K562 (cell line): ENCODE measurements around the gene YBX3. TPM values are rescaled to one million over a fixed set of nuclear protein-coding genes. Genes with fewer than 3 reads are reported as not detected.
A peak's percentile ranks its signal among the peaks of the same experiment; 100 is the strongest.

Experiments used
- E2F1 ChIP-seq: sonication (generic); formaldehyde crosslinking; IDR thresholded peaks from 2 replicates; pipeline ENCODE4 v1.8.1; 2023; ENCODE audit warnings: mild to moderate bottlenecking, missing genetic modification reagents, moderate library complexity
- ETS1 ChIP-seq: conservative IDR thresholded peaks from 2 replicates; pipeline ENCODE4 v1.6.1; 2011; ENCODE audit warnings: low read depth, mild to moderate bottlenecking, low read length; ENCODE audit not compliant: control insufficient read depth
- HDAC1 ChIP-seq, 2 experiments: fragments of 450-650 bp; IDR thresholded peaks; 2 replicates each; pipeline ENCODE4 v1.6.1; 2016 to 2017; ENCODE audit warnings: inconsistent platforms in 1 of 2, mild to moderate bottlenecking in 1 of 2, moderate library complexity in 1 of 2
- MIER1 ChIP-seq: fragments of 450-650 bp; IDR thresholded peaks from 2 replicates; pipeline ENCODE4 v1.6.1; 2016; ENCODE audit warnings: antibody characterized with exemption, mild to moderate bottlenecking, low read depth
- NFIC ChIP-seq: fragments of 450-650 bp; IDR thresholded peaks from 2 replicates; pipeline ENCODE4 v1.6.1; 2017; ENCODE audit warnings: mild to moderate bottlenecking, inconsistent platforms
- NKRF ChIP-seq: fragments of 450-650 bp; IDR thresholded peaks from 2 replicates; pipeline ENCODE4 v1.6.1; 2016; ENCODE audit warnings: borderline replicate concordance
- NR2C1 ChIP-seq, 2 experiments: fragments of 450-650 bp; IDR thresholded peaks; 2 replicates each; pipeline ENCODE4 v1.6.1; 2017; ENCODE audit warnings: mild to moderate bottlenecking in 2 of 2, antibody characterized with exemption in 1 of 2, inconsistent platforms in 1 of 2, missing compliant biosample characterization in 1 of 2, missing genetic modification characterization in 1 of 2
- REST ChIP-seq, 2 experiments: fragments of 450-650 bp; formaldehyde crosslinking in 1 of 2; IDR thresholded peaks; 2 replicates each; pipeline versions ENCODE4 v1.4.0 to v1.6.1; 2014 to 2020; ENCODE audit warnings: mild to moderate bottlenecking in 2 of 2, borderline replicate concordance in 1 of 2, low read depth in 1 of 2
- SRF ChIP-seq, 2 experiments: fragments of 250-450, 450-650 bp in 1 of 2; sonication (Bioruptor Pico) in 1 of 2; sonication (generic) in 1 of 2; formaldehyde crosslinking; IDR thresholded peaks; 2 replicates each; pipeline versions ENCODE4 v1.5.0 to v1.5.1; 2020 to 2022; ENCODE audit warnings: mild to moderate bottlenecking in 1 of 2, missing genetic modification reagents in 1 of 2
- ZBTB1 ChIP-seq: sonication (generic); formaldehyde crosslinking; IDR thresholded peaks from 2 replicates; pipeline ENCODE4 v1.8.1; 2023; ENCODE audit warnings: missing genetic modification reagents, low read depth, mild to moderate bottlenecking, borderline replicate concordance
- ZBTB7A ChIP-seq: IDR thresholded peaks from 2 replicates; pipeline ENCODE4 v1.6.1; 2011; ENCODE audit warnings: low read depth, mild to moderate bottlenecking, low read length, moderate library complexity, borderline replicate concordance; ENCODE audit not compliant: control insufficient read depth
- ZBTB8A ChIP-seq: fragments of 450-650 bp; IDR thresholded peaks from 2 replicates; pipeline ENCODE4 v1.6.1; 2018; ENCODE audit warnings: mild to moderate bottlenecking, moderate library complexity; ENCODE audit not compliant: partially characterized antibody
- ZNF311 ChIP-seq: fragments of 250-450 bp; sonication (Bioruptor Pico); IDR thresholded peaks from 2 replicates; pipeline ENCODE4 v1.4.0; 2020; ENCODE audit warnings: mild to moderate bottlenecking, moderate library complexity
- ZSCAN29 ChIP-seq: fragments of 450-650 bp; IDR thresholded peaks from 2 replicates; pipeline ENCODE4 v1.6.1; 2017
- polyA plus RNA-seq, 8 experiments: library from polyadenylated mRNA; depleted of rRNA in 4 of 8; stranded (reverse) in 5 of 8; unstranded in 3 of 8; fragments of >200 nt; fragmentation: Nextera tagmentation in 2 of 8; fragmentation: Illumina TruSeq in 1 of 8; extraction: Ambion mirVana in 2 of 8; extraction: Trizol in 1 of 8; gene quantifications; 2 replicates each; pipeline versions ENCODE4 v1.2.1 to v1.2.3, GENCODE V29; 2011 to 2014; ENCODE audit warnings: inconsistent platforms in 1 of 8, missing spikeins in 1 of 8
- total RNA-seq, 7 experiments: library from RNA; depleted of rRNA in 6 of 7; stranded (reverse); fragments of >200 nt in 6 of 7; fragmentation: Illumina TruSeq in 2 of 7; extraction: Trizol in 2 of 7; gene quantifications; 2 replicates each; pipeline versions ENCODE4 v1.2.1 to v1.2.3, GENCODE V29; 2011 to 2021; ENCODE audit warnings: low replicate concordance in 1 of 7

The YBX3 gene
- total and polyA plus RNA-seq, 9 of the 15 experiments (the other 6 are each of a cell fraction or from before 2014, with no cell fraction given), result 47.0 to 239 (median 81.5) TPM

GRCh38 chr12:10722502-10722904 is 620 bp downstream of the YBX3 start (continued):
- no peak for TF ChIP-seq SRF (CRISPR knock-in tag; IDR thresholded peaks at IDR 0.05)
- TF ChIP-seq ZBTB7A, result peak; percentile 52; the same call in 1 of the 2 replicates
- TF ChIP-seq MIER1, result no peak
- TF ChIP-seq REST (IDR thresholded peaks at IDR 0.05; ENCODE audit: borderline replicate concordance), result no peak
- no peak for TF ChIP-seq REST (CRISPR knock-in tag; IDR thresholded peaks at IDR 0.05; ENCODE audit: low read depth)
- TF ChIP-seq NR2C1 (IDR thresholded peaks at IDR 0.05), result no peak
- no peak for TF ChIP-seq NR2C1 (tag; IDR thresholded peaks at IDR 0.05)
- no peak for TF ChIP-seq ZBTB8A
- TF ChIP-seq NFIC, result no peak
- TF ChIP-seq NKRF, result 0 out of 2 replicates have a peak, but pooled peaks have one; percentile 8
- TF ChIP-seq ZBTB1, result 0 out of 2 replicates have a peak, but pooled peaks have one; percentile 24
- 0 out of 4 replicates have a peak, but pooled peaks of 1 of the 2 experiments have one; percentile 4 for TF ChIP-seq HDAC1 (IDR thresholded peaks at IDR 0.05)
- TF ChIP-seq ETS1, result no peak
- no peak for TF ChIP-seq ZNF311
- TF ChIP-seq E2F1, result no peak
- no peak for TF ChIP-seq ZSCAN29
